T-cell (primary cell): ENCODE data around the gene ANKFN1. TPM values are rescaled to one million over a fixed set of nuclear protein-coding genes. Genes with fewer than 3 reads are reported as not detected.
A peak's percentile ranks its signal among the peaks of the same experiment; 100 is the strongest.

ENCODE experiments used
- ATAC-seq, 4 experiments: fragments of 200-7000 bp in 3 of 4; fragments of 150-1000 bp in 1 of 4; cut with Tn5 transposase; replicated peaks in 1 of 4; 1 replicate in 3 of 4; 2 replicates in 1 of 4; pipeline ENCODE4 v1.10.0; 2021; ENCODE audit warnings: moderate library complexity in 3 of 4, mild to moderate bottlenecking in 2 of 4, moderate number of reproducible peaks in 1 of 4
- CTCF ChIA-PET, 2 donors: fragments of 300-600 bp; sonication (Branson Sonifier 250); formaldehyde crosslinking; loops; one replicate each; lab custom pipeline; 2022; ENCODE audit warnings: antibody characterized with exemption in 2 of 2; lab: Charles Lee
- POLR2A ChIA-PET, 2 donors: fragments of 300-600 bp; sonication (Branson Sonifier 250); formaldehyde crosslinking; loops; one replicate each; lab custom pipeline; 2022; ENCODE audit warnings: antibody characterized with exemption in 2 of 2; lab: Charles Lee
- DNase-seq, 35 experiments: peaks; one replicate each; pipeline versions ENCODE4 v3.0.0 to v3.0.0-alpha.2; 2013 to 2023
- H3K27ac ChIP-seq: one replicate; pipeline ENCODE4 v1.5.1; 2013; ENCODE audit warnings: low read length
- H3K27me3 ChIP-seq, 2 experiments: replicated peaks in 1 of 2; 1 replicate in 1 of 2; 2 replicates in 1 of 2; pipeline versions ENCODE4 v1.6.1 to v1.7.0; 2013; ENCODE audit warnings: low read length in 1 of 2, mixed read lengths in 1 of 2; ENCODE audit not compliant: control insufficient read depth in 2 of 2, insufficient read depth in 2 of 2; ENCODE audit errors: extremely low read depth in 1 of 2
- H3K36me3 ChIP-seq, 2 donors: 1 replicate in 1 of 2; 2 replicates in 1 of 2; pipeline versions ENCODE4 v1.6.1 to v1.7.0; 2013; ENCODE audit warnings: low read length in 1 of 2; ENCODE audit not compliant: control insufficient read depth in 2 of 2, insufficient read depth in 1 of 2; ENCODE audit errors: extremely low read depth in 1 of 2
- H3K4me1 ChIP-seq, 2 experiments: 1 replicate in 1 of 2; 2 replicates in 1 of 2; pipeline versions ENCODE4 v1.6.1 to v1.7.0; 2013; ENCODE audit warnings: low read length in 2 of 2, mixed read lengths in 1 of 2; ENCODE audit not compliant: insufficient read depth in 2 of 2, control insufficient read depth in 1 of 2; ENCODE audit errors: extremely low read depth in 1 of 2
- H3K4me3 ChIP-seq, 2 donors: 1 replicate in 1 of 2; 2 replicates in 1 of 2; pipeline versions ENCODE4 v1.5.1 to v1.7.0; 2013; ENCODE audit warnings: mild to moderate bottlenecking in 2 of 2, low read length in 1 of 2, moderate library complexity in 1 of 2; ENCODE audit not compliant: control insufficient read depth in 1 of 2; ENCODE audit errors: extremely low read depth in 1 of 2
- H3K9me3 ChIP-seq: 2 replicates; pipeline ENCODE4 v1.7.0; 2013
- H3K27ac Mint-ChIP-seq, 2 donors: one replicate each; pipeline ENCODE4 v1.8.0; 2020 to 2021; ENCODE audit warnings: mild to moderate bottlenecking in 2 of 2, mixed read lengths in 2 of 2
- H3K27me3 Mint-ChIP-seq, 2 donors: one replicate each; pipeline ENCODE4 v1.8.0; 2021 to 2022; ENCODE audit warnings: mixed read lengths in 2 of 2
- H3K36me3 Mint-ChIP-seq: one replicate; pipeline ENCODE4 v1.8.0; 2021; ENCODE audit warnings: mixed read lengths
- H3K4me1 Mint-ChIP-seq, 3 donors: one replicate each; pipeline ENCODE4 v1.8.0; 2020 to 2022; ENCODE audit warnings: mixed read lengths in 3 of 3, mild to moderate bottlenecking in 1 of 3
- H3K4me3 Mint-ChIP-seq, 3 donors: one replicate each; pipeline ENCODE4 v1.8.0; 2020 to 2022; ENCODE audit warnings: mild to moderate bottlenecking in 3 of 3, mixed read lengths in 3 of 3, moderate library complexity in 3 of 3
- H3K9me3 Mint-ChIP-seq, 3 donors: one replicate each; pipeline ENCODE4 v1.8.0; 2020 to 2022; ENCODE audit warnings: mixed read lengths in 3 of 3
- WGBS: methylation state at CpG from one replicate; pipeline ENCODE4 v1.1.5; 2013; ENCODE audit warnings: missing lambda C conversion rate; ENCODE audit not compliant: insufficient coverage; 5-methylcytosine and 5-hydroxymethylcytosine counted together
- total RNA-seq, 35 experiments: library from RNA in 6 of 35; stranded (reverse) in 6 of 35; fragments of 120-200 nt in 1 of 35; gene quantifications; one replicate each; pipeline versions ENCODE4 v1.2.1 to v1.2.4 and lab custom pipeline; 2013 to 2026

ANKFN1 gene
- total RNA-seq, 5 donors from 2014 or later (not counting 1 experiment from before 2014, with no cell fraction given): not detected

GRCh38 chr17:56486732-56487131 is 333.5 kb downstream of the ANKFN1 start:
- no peaks in the 10 kb centered on the region for H3K9me3 Mint-ChIP-seq
- Histone ChIP-seq H3K36me3 (no peaks in the 10 kb centered on the region), H3K4me1 (no peaks in the 10 kb centered on the region), H3K27me3 (no peaks in the 10 kb centered on the region), H3K4me3 (no peak overlapping the region), H3K27ac (no peak overlapping the region), H3K9me3 (no peaks in the 10 kb centered on the region)
- ChIA-PET CTCF (interaction anchor here in 1 of 2 donors (0.5 kb wide), 1 partner anchor 9 kb away, joined by 3 read pairs; no protein-coding TSS in a partner anchor), POLR2A (no interaction called here)
- DNase-seq: no peak
- peaks cover 5 to 12% of the 10 kb centered on the region in 2 donors for H3K27me3 Mint-ChIP-seq
- ATAC-seq: no peak
- no peak overlapping the region for H3K4me3 Mint-ChIP-seq
- no peaks in the 10 kb centered on the region for H3K4me1 Mint-ChIP-seq
- no peaks in the 10 kb centered on the region for H3K36me3 Mint-ChIP-seq
- H3K27ac Mint-ChIP-seq: no peak overlapping the region

DNA sequence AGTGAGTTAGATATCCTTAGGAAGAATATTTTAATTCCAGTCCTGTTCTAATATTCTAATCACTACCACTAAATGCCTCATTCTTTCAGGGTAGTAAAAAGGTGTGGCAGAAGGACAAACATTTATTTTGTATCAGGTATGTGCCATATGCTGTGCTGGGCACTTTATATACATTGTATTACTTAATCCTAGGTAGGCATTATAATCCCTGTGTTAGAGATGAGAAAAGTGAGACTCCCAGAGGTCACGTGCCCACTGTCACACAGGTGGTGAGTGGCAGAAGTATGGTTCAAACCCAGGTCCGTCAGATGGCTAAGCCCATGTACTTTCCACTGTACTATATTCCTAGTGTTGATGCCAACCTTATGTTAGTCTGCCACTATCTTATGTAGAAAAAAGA is 335.5 kb downstream of the ANKFN1 start:
- ATAC-seq (no peak), DNase-seq (no peak)
- H3K36me3 Mint-ChIP-seq: no peaks in the 10 kb centered on the region
- H3K9me3 Mint-ChIP-seq: no peaks in the 10 kb centered on the region
- H3K27me3 Mint-ChIP-seq: peaks cover 5 to 17% of the 10 kb centered on the region in 2 donors
- Histone ChIP-seq H3K27me3 (no peaks in the 10 kb centered on the region), H3K9me3 (no peaks in the 10 kb centered on the region), H3K36me3 (no peaks in the 10 kb centered on the region), H3K27ac (no peak overlapping the region), H3K4me3 (no peak overlapping the region), H3K4me1 (no peaks in the 10 kb centered on the region)
- POLR2A ChIA-PET: no interaction called here
- no peaks in the 10 kb centered on the region for H3K4me1 Mint-ChIP-seq
- H3K4me3 Mint-ChIP-seq: no peak overlapping the region
- CTCF ChIA-PET: interaction anchor here in 1 of 2 donors (0.6 kb wide), 1 partner anchor 15 kb away, joined by 3 read pairs; no protein-coding TSS in a partner anchor
- WGBS: no CpG with 5 or more reads among the region's 2 CpGs
- no peak overlapping the region for H3K27ac Mint-ChIP-seq

GRCh38 chr17:56489980-56490379 is 336.7 kb downstream of the ANKFN1 start:
- DNase-seq (no peak), ATAC-seq (no peak)
- Histone ChIP-seq H3K36me3 (no peaks in the 10 kb centered on the region), H3K4me1 (no peaks in the 10 kb centered on the region), H3K4me3 (no peak overlapping the region), H3K27me3 (no peaks in the 10 kb centered on the region), H3K9me3 (no peaks in the 10 kb centered on the region), H3K27ac (no peak overlapping the region)
- CTCF ChIA-PET: interaction anchor here in 1 of 2 donors (0.9 kb wide), 1 partner anchor 12 kb away, joined by 3 read pairs; no protein-coding TSS in a partner anchor
- POLR2A ChIA-PET: no interaction called here
- no peak overlapping the region for H3K27ac Mint-ChIP-seq
- H3K27me3 Mint-ChIP-seq: peaks cover 5 to 17% of the 10 kb centered on the region in 2 donors
- H3K36me3 Mint-ChIP-seq: no peaks in the 10 kb centered on the region
- no peaks in the 10 kb centered on the region for H3K4me1 Mint-ChIP-seq
- no CpG with 5 or more reads among the region's 2 CpGs for WGBS
- H3K4me3 Mint-ChIP-seq: no peak overlapping the region
- H3K9me3 Mint-ChIP-seq: no peaks in the 10 kb centered on the region

GRCh38 chr17:56495556-56495955 is 342.3 kb downstream of the ANKFN1 start:
- 80% methylated on average over 2 of the region's 3 CpGs for WGBS
- H3K4me3 ChIP-seq: no peak overlapping the region
- ATAC-seq: no peak
- DNase-seq: no peak
- peaks cover 2 to 7% of the 10 kb centered on the region in 2 donors for H3K27me3 Mint-ChIP-seq
- no peaks in the 10 kb centered on the region for H3K4me1 ChIP-seq
- no peaks in the 10 kb centered on the region for H3K9me3 Mint-ChIP-seq
- ChIA-PET POLR2A (no interaction called here), CTCF (no interaction called here)
- no peaks in the 10 kb centered on the region for H3K36me3 ChIP-seq
- H3K4me1 Mint-ChIP-seq: no peaks in the 10 kb centered on the region
- no peak overlapping the region for H3K4me3 Mint-ChIP-seq
- no peaks in the 10 kb centered on the region for H3K9me3 ChIP-seq
- no peaks in the 10 kb centered on the region for H3K36me3 Mint-ChIP-seq
- no peak overlapping the region for H3K27ac Mint-ChIP-seq
- no peak overlapping the region for H3K27ac ChIP-seq
- no peaks in the 10 kb centered on the region for H3K27me3 ChIP-seq

GRCh38 chr17:56497132-56497531 is 343.9 kb downstream of the ANKFN1 start:
- ChIA-PET CTCF (interaction anchor here in 1 of 2 donors (0.6 kb wide), 1 partner anchor 20 kb away, joined by 3 read pairs; no protein-coding TSS in a partner anchor), POLR2A (no interaction called here)
- H3K4me3 Mint-ChIP-seq: no peak overlapping the region
- no peaks in the 10 kb centered on the region for H3K4me1 ChIP-seq
- no peaks in the 10 kb centered on the region for H3K27me3 ChIP-seq
- no peaks in the 10 kb centered on the region for H3K9me3 ChIP-seq
- H3K27ac Mint-ChIP-seq: no peak overlapping the region
- H3K4me1 Mint-ChIP-seq: no peaks in the 10 kb centered on the region
- H3K36me3 Mint-ChIP-seq: no peaks in the 10 kb centered on the region
- H3K27me3 Mint-ChIP-seq: peaks cover 0 to 5% of the 10 kb centered on the region in 2 donors
- H3K9me3 Mint-ChIP-seq: no peaks in the 10 kb centered on the region
- no peaks in the 10 kb centered on the region for H3K36me3 ChIP-seq
- DNase-seq (no peak), ATAC-seq (no peak)
- no peak overlapping the region for H3K4me3 ChIP-seq
- H3K27ac ChIP-seq: no peak overlapping the region
- WGBS: no CpG with 5 or more reads among the region's 2 CpGs

GRCh38 chr17:56499799-56500388 is 346.6 kb downstream of the ANKFN1 start:
- no peaks in the 10 kb centered on the region for H3K9me3 ChIP-seq
- ATAC-seq (no peak), DNase-seq (peak in 13 of 35 experiments; percentile 2 to 51 (median 14))
- WGBS: no CpG with 5 or more reads among the region's 1 CpG
- H3K27me3 ChIP-seq: no peaks in the 10 kb centered on the region
- Mint-ChIP-seq H3K4me1 (no peaks in the 10 kb centered on the region), H3K9me3 (no peaks in the 10 kb centered on the region), H3K36me3 (no peaks in the 10 kb centered on the region), H3K27ac (no peak overlapping the region), H3K27me3 (no peaks in the 10 kb centered on the region), H3K4me3 (no peak overlapping the region)
- no peak overlapping the region for H3K4me3 ChIP-seq
- CTCF ChIA-PET: interaction anchor here (0.5 to 3.2 kb wide), 12 partner anchors 12 to 786 kb away, joined by 3 to 23 read pairs (median 4); no protein-coding TSS in a partner anchor
- H3K36me3 ChIP-seq: no peaks in the 10 kb centered on the region
- POLR2A ChIA-PET: no interaction called here
- H3K27ac ChIP-seq: no peak overlapping the region
- H3K4me1 ChIP-seq: no peaks in the 10 kb centered on the region
